LoVo (cell line): ENCODE results near the gene MAEA.

Source experiments
- DNase-seq: peaks from one replicate; pipeline ENCODE4 v3.0.0-alpha.2; 2016; ENCODE audit warnings: low spot score

The MAEA gene

DNA sequence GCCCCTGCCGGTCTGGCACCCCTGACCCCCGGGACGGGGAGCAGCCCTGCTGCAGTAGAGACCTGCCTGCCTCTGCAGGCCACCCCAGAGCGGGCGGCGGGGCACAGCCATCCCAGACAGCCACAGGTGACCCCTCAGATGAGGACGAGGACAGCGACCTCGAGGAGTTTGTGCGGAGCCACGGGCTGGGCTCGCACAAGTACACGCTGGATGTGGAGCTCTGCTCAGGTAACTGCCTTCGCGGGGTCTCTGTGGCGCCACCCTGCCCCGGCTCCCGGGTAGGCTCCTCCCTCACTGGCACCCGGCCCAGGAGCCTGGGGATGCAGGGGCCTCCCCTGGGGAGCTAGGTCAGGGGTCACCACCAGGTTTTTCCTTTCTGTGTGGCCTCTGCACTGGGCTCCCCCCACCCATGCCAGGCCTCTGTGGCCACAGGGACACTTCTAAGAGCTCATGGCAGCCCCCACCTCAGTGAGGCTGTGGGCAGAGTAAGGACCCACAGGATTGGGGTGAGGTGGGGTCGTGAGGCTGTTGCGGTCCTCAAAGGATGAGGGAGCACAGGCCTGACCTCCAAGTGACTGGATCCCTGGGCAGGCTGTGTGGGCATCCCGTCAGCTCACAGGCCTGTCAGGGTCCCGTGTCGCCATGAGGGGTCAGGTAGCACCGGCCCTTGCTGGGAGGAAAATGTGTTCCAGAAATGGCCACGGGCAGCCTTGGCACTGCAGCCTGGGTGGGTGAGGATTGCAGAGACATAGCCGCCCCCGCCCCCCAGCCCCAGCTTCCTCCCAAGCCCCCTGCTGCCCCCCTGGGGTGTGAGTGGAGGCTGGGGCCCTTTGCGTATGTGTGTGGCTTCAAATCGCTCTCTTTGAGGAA lies 63.7 kb downstream of the MAEA start:
- no peak for DNase-seq

DNA sequence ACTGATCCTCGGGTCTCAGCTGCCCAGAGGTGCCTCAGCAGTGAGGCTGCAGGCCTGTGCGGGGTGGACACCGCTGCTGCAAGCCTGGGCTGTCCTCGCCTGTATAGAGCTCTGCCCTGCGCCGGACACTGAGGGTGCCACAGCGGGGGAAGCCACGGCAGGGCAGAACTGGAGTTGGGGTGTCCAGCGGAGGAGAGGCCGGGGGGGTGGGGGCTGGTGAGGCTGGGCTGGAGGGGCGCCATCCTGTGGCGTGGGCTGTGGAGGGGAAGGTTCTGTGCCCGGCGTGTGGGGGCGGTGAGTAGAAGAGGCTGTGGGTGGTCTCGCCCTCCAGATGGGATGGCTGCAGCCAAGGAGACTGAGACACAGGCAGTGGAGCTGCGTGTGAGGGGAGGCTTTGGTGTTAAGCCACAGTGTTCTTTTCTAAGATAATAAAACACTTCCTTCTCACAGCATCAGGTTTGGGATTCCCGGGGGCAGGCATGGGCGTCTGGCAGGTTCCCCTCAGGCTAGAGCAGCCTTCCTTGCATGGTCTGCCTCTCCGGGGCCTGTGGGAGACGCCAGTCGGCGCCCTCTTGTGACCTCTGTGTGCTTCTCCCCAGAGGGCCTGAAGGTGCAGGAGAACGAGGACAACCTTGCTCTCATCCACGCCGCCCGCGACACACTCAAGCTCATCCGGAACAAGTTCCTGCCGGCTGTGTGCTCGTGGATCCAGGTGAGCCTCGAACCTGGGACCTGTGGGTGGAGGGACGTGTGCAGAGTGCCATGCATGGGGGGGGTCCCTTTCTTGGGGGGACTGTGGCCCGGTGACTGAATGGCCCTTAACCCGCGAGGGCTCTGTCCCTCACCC lies 64.7 kb downstream of the MAEA start:
- no peak for DNase-seq

DNA sequence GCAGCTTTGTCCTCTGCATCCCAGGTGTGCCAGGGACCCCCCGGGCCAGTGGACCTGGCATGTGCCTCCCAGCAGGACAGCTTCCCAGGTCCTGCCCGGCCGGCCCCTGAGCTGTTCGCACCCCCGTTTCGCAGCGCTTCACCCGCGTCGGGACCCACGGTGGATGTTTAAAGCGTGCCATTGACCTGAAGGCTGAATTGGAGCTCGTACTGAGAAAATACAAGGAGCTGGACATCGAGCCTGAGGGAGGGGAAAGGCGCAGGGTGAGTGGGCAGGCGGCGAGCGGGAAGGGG lies 65.2 kb downstream of the MAEA start:
- no peak for DNase-seq

DNA sequence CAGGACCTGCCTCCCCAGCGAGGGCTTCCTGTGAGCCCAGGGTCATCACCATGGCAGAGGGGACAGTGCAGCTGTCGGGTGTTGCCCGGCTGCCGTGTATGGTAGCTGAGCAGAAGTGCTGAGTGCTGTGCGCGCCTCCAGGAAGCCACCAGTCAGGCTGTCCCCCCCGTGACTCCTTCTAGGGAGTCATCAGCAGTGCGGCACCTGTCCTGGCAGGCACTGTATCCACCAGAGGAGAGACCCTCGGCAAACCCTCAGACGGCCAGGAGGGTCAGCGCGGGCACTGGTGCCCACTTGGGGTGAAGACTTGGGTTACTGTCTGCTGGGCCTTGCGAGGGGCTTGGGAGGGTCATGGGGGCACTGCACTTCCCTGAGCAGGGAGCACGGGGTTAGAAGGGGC lies 65.7 kb downstream of the MAEA start:
- no peak for DNase-seq

DNA sequence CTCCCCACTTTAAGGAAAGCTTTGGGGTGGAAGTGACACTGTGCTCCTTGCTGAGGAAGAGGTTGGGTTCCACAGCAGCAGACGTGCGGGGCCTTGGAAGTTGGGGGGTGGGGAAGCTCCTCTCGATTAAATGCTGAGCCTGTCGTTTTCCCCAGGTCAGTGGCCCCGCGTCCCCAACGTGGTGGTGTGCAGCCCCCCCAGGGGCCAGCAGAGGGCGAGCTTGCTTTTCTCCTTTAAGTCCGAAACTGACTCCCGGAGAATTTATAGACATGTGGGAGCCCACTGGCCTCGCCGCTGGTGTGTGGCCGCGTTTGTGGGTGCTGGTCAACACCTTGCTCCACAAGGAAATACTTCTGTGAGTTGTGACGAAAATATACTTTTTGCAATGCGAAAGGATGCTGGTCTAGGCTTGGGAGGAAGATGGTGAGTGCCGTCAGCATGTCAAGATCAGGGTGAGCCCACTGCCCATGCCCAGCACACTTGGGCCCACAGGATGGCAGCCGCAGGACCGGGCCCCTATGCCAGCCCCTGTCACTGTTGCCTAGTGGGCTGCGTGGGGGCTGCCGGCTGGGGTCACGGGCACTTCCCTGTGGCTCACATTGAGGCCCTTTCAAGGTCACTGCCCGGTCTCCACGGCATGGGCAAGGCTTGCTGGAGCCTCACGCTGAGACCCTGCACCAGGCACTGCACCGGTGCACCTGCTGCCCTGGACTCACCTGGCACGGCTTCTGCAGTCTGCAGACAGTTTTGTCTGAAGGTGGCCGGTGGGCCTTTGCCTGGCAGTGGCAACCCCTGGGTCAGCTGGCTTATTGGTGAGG lies 66.7 kb downstream of the MAEA start:
- DNase-seq: no peak

DNA sequence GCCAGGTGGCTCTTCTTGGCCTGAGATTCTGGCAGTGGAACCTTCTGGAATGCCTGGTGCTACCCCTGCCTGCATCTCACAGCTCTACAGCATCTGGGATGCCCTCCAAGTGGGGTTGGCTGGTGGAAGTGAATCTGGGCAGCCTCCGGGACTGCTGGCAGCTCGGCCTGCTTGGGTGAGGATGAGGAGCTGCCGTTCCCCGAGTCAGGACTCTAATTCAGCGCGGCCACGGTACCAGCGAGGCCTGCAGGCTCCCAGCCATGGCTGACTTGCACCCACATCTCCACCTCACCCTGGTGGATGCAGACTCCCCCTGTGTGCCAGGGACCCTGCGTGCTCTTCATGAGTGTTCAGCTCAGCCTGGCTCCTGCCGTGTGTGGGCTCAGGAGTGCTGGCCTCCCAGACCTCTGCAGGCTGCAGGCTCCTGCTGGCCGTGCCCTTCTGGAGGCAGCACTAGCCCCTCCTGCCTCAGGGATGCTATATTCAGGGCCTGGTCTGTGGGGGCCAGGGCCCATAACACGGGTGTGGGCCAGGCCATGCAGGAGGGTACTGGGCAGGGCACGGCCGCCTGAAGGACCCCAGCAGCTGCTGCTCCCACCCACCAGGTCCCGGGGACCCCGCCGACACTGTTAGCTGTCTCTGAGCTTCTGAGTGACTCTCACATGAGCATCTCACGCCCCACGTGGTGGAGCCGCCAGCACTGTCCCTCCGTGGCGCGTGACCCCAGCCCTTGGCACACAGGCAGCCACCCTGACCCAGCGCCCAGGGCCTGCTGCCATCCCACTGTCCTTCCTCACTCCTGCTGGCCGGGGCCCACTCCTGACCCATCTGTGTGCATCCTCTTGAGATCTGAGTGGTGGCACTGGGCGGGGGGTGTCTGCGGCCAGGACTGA lies 67.9 kb downstream of the MAEA start:
- DNase-seq: no peak

DNA sequence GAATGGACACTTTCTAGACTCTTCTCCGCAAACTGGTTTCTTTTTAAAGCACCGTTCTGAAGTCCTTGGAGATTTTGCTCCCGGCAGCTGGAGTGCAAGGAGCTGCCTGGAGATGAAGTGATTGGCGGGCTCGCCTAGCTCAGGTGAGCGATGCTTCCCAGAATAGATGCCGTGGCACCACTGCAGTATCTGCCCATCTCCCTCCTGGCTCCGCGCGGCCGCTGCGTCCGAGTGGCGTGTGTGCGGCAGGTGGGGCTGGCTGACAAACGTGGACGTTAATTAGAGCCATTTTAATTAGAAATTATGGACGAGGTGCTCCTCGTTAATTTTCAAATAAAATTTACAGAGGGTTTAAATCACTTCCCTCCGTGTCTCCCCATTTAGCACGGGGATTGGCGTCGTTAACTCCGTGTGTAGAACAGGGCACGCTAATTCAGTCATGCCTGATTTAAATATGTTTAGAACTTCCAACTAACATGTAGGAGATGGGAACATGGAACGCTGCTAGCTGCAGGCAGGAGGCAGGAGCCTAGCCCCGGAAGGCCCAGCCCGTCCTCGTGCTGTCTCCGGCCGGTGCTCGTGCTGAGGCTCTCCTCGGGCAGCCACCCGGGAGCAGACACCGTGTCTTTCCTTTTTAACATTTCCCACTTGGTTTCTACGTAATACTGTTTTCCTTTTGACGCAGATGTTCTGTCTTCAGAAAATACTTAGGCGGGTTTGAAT lies 68.9 kb downstream of the MAEA start:
- no peak for DNase-seq

DNA sequence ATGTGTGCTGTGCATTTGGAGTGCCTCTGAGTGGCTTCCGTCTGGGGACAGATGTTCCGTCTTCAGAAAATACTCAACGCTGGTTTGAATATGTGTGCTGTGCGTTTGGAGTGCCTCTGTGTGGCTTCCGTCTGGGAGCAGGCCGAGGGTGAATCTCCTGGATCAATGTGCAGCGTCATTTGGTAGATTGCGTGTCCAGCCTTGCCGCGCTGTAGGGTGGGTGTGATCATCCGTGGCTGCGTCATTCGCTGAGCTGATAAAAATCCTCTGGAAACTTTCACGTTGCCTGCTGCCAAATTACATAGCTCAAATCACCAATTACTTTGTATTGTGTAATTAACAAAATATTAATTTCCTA lies 69.4 kb downstream of the MAEA start:
- no peak for DNase-seq

DNA sequence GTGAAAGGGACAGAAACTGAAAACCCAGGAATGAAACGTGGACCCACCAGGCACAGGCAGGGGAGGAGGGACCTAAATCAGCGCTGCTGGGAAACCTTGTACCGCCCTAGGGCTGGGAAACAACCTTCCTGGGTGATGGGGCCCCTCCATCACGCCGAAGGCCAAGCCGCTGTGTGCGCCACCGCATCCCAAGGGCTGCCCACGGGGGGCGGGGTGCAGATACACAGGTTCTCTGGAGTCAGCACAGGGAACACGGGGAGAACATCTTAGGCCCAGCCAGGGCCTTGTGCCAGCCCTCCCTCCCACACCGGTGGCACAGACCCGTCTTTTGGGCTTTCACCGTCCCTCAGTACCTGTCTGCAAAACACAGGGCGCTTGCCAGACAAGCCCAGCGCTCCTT lies 70.3 kb downstream of the MAEA start:
- no peak for DNase-seq

DNA sequence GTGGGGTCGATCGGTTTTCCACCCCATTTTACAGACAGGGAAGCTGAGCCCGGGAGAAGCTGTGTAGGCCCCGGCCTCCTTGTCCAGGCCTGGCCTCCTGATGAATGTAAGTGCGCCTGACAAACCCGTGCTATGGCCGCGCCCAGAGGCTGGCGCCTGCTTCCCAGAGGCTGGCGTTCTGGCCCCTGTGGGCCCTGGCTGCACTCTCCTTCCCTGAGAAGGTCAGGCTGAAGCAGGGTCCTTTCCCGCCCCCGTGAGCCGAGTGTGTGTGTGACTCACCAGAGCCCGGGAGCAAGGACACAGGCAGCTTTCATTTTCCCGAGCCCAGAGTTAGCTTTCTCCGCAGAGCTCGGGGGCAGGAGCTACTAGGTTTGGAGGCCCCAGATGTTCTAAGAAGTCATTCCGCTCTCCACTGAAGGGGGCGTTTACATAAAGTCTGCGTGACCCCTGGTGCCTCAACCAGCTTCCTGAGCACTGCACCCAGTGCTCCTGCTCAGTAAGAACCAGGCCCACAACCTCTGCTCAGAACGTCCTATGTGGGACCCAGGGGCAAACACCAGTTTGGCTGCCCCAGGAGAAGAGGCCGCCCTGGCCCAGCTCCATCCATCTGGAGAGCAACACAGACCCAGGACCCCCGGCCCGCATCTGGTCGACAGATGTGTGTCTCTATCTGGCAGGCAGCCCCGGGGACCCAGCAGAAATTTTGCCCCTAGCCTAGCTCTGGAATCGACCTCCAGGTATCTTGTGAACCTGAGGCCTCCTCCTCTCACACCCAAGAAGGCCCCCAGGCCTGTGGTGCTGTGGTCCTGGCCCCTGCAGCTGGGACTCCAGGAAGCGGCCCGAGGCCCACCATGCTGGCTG lies 71.0 kb downstream of the MAEA start:
- DNase-seq: no peak

DNA sequence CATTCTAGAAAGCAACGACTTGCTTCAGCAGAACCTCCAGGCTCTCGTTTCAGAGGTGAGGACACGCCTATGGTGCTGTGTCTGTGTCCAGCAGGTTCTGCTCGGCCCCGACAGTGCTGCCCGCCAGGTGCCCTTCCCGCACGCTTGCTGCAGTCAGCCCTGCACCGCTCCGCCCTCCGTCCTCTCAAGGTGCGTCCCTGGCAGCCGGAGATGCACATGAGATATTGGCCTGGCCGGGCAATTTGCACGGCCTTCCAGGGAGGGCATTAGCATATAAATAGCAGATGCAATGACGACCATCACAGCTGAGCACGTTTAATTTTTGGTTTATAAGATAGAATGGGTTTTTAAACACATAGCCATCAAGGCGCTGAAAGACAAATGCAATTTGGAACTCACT lies 71.7 kb downstream of the MAEA start:
- DNase-seq: no peak

DNA sequence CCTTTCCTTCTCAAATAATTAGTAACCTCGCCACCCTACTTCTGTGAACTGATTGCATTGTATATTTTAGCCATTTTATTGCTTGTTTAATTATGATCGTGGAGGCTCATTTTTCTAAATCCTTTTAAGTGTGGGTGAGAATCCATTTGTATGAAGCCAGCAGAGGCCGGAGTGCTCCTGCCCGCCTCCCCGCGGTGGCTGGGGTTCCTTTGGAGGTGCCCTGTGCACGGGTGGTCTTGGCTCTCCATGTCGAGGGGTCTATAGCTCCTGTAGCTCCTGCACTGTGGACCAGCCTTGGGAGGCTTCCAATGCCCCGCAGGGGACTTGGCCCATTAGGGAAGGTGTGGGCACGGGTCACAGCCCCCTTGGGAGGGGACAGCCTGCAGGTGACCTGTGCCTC lies 72.4 kb downstream of the MAEA start:
- no peak for DNase-seq

DNA sequence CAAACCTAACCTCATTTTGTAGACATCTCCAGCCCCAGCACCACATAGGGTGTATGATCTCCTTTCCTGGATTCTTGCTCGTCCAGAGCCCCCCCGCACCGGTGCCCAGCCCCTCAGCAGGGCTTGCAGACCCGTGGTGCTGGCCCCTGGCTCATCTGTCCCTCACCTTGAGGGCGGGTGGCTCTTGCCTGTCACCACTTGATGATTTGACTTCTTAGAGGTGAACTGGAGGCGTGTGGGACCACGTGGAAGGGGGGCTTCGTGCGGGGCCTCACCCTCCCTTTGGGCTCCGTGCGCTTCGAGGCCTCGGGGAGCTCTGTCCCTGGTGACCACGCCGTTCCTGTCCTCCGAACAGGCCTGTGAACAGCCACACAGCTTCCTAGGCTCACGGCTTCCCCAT lies 72.8 kb downstream of the MAEA start:
- no peak for DNase-seq

DNA sequence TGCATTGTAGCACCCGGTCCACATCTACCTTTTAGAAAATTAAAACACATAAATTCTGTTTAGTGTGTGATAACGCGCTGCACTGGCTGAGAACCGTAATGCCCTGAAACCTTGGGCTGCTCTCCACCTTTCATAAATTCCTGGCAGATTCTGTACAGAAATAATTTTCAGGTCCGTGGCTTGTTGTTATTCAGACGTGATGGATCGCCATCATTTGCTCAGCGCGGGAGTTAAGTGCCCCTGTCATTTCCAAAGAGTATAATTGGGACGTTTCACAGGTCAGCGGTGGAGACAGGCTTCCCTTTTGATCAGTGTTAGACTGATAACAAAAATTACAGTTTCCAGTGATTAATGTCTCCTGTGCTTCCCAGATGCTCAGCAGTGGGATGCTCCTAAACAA lies 73.8 kb downstream of the MAEA start:
- no peak for DNase-seq

DNA sequence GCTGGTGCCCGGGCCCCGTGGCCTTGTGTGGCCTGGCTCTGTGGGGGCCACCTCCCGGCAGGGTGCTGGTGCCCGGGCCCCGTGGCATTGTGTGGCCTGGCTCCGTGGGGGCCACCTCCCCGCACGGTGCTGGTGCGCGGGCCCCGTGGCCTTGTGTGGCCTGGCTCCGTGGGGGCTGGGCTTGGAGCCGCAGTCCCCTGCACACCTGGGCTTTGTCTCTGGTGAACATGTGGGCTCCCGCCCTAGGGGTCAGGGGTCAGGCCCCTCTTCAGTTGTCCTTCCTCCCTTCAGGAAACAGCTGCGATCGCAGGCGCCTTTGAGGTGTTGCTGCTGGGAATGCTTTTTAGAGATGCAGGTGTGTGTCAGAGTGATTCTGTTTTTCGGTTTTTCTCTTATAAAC lies 74.5 kb downstream of the MAEA start:
- DNase-seq: no peak

DNA sequence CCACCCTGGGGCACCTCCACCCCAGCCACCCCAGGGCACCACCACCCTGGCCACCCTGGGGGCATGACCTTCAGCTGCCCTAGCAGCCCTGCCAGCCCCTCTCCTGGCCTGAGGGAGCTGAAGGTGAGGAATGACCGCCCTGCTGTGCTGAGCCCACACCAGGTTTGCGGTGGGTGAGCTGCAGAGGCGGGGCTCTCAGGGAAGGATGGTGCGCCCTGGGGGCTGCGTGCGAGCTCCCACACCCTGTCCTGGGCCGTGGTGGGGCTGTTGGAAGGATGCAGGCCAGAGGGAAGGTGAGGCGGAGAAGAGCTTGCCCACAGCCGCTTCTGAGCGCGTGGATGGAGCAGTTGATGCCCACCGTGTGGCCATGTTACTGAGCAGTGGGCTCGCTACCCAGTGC lies 75.1 kb downstream of the MAEA start:
- DNase-seq: no peak

DNA sequence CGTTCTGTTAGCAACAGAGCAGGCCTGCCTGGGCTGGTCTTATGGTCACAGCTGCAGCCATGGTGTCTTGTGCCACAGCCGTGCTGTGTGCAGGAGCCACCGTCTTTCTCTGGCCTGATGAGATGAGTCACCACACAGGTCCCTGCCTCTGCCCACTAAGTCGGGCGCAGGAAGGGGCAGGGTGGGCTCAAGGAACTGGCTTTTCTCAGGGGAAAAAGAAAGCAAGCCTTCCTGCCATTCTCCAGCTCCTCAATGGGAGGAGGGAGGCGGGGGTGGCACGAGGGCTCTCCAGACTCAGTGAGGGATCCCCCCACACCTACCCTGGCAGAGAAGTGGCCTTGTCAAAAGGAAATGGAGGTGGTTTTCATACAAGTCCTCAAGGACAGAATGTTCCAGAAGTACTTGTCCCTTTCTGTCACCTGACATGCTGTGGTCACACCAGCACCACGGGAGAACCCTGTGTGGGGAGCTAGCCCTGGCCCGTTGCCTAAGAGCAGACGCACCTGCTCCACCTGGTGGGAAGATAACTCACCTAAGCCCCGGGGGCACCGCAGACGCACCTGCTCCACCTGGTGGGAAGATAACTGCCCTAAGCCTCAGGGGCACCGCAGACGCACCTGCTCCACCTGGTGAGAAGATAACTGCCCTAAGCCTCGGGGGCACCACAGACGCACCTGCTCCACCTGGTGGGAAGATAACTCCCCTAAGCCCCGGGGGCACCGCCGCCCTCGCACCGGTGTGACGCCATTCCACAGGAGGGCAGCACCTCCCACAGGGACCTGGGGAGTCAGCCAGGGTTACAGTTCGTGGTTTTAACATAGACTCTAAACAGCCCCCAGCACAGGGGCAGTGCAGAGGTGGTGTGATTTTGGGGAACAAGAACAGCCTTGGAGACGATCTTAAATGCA lies 75.8 kb downstream of the MAEA start:
- DNase-seq: no peak

DNA sequence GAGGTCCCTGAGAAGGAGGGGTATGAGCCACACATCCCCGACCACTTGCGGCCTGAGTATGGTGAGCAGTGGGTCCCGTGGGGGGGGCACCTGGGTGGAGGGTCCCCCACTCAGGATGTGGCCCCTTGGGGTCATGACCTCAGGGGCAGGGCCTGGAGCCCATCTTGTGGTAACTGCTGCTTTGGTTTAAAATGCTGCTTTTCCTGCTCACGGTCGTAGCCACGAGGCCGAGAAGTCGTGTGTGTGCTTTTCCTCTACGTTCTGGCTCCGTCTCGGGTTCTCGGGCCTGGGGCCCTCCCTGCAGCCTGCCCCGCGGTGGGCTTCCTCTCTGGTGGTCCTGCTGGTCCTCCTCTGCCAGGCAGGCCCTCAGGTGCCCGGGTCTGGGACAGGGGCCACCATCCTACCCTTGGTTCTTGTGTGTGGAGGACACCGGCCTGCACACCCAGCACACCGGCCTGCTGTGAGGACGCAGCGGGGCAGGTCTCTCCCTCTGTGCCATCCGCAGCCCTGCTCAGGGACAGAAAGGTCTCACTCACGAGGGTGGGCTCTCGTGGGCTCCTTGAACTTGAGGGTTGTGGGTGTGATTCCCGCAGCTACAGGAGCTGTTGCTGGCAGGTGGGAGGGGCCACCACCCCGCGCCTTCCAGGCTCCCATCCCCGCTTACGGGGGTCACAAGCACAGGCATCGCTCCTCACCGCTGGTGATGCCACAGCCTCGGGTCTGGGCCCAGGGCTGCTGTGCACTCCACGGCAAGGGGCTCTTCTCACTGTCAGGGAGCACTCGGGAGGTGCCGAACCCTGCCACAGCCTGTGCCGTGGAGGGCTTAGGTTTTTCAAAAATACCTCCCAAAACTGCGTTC lies 76.9 kb downstream of the MAEA start:
- DNase-seq: no peak
